ENCODE data around the gene PRKAR2A. TPM values are rescaled to one million over a fixed set of nuclear protein-coding genes. Genes with fewer than 3 reads are reported as not detected.

PRKAR2A gene
- total and polyA plus RNA-seq, 2 donors (not counting 3 experiments of a cell fraction or from before 2014, with no cell fraction given) = 8.6 to 69.9 TPM

DNA sequence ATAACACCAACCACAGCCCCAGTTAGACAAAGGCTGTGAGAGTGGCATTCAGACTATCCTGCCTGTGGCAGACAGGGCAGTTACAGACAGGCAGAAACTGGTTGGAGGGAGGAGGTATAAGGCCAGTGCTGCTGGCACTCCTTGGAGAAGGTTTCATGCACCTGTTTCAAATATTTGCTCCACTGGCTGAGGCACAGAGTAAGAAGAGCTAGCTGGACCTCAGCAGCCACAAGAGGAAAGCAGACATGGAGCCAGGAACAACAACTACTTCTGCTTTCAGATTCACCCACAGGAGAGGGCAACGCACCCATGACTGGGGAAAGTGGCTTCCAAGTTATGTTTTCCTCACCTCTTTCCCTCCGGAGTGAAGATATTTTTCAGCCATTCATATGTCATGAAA lies 11.5 kb upstream of the PRKAR2A start:
- intact Hi-C loops (cut with micrococcal nuclease) = loop anchor here (5.0 kb wide), 1 partner anchor 218 kb away; no protein-coding TSS in a partner anchor
- H3K9me3 ChIP-seq (replicated peaks; ENCODE audit: control insufficient read depth, insufficient read depth, low read length) = no peaks in the 10 kb centered on the region
- POLR2A ChIA-PET = interaction anchor here (1.6 kb wide), 1 partner anchor 12 kb away, joined by 4 read pairs; the partner anchor contains the start of gene PRKAR2A
- dilution Hi-C loops (cut with MboI; ENCODE audit: extremely low pct_ligation_motif_present, low sequenced_read_pairs) = no loop called here
- no peaks in the 10 kb centered on the region for H4K20me1 ChIP-seq (replicated peaks; ENCODE audit: control insufficient read depth, extremely low read depth, insufficient read depth, low read length)
- CTCF ChIA-PET = interaction anchor here (1.6 kb wide), 1 partner anchor 12 kb away, joined by 5 read pairs; the partner anchor contains the start of gene PRKAR2A
- no peak overlapping the region for H3K4me2 ChIP-seq (ENCODE audit: insufficient read depth, low read length)
- H3K36me3 ChIP-seq (ENCODE audit: control insufficient read depth in 2 of 2, extremely low read depth in 1 of 2, insufficient read depth in 2 of 2, low read length in 2 of 2) = peaks cover 0 to 2% of the 10 kb centered on the region in 2 experiments
- H3K9me1 ChIP-seq (replicated peaks; ENCODE audit: control insufficient read depth, extremely low read depth, insufficient read depth, low read length) = no peaks in the 10 kb centered on the region
- H2AFZ ChIP-seq (ENCODE audit: low read depth, low read length) = no peak overlapping the region
- no peak for TF ChIP-seq POLR2A (IDR thresholded peaks at IDR 0.05; ENCODE audit: low read depth, low read length)
- TF ChIP-seq EZH2 (IDR thresholded peaks at IDR 0.05; ENCODE audit: borderline replicate concordance, low read depth, low read length, severe bottlenecking) = no peak
- TF ChIP-seq JUN (IDR thresholded peaks at IDR 0.05; ENCODE audit: borderline replicate concordance, insufficient read depth, insufficient read length, low read depth) = no peak
- no peak for TF ChIP-seq FOS (IDR thresholded peaks at IDR 0.05; ENCODE audit: borderline replicate concordance, insufficient read depth, low read length)
- TF ChIP-seq GATA2 (IDR thresholded peaks at IDR 0.05; ENCODE audit: insufficient read depth, insufficient read length, low read depth, low read length) = no peak
- TF ChIP-seq, protein P1, sequence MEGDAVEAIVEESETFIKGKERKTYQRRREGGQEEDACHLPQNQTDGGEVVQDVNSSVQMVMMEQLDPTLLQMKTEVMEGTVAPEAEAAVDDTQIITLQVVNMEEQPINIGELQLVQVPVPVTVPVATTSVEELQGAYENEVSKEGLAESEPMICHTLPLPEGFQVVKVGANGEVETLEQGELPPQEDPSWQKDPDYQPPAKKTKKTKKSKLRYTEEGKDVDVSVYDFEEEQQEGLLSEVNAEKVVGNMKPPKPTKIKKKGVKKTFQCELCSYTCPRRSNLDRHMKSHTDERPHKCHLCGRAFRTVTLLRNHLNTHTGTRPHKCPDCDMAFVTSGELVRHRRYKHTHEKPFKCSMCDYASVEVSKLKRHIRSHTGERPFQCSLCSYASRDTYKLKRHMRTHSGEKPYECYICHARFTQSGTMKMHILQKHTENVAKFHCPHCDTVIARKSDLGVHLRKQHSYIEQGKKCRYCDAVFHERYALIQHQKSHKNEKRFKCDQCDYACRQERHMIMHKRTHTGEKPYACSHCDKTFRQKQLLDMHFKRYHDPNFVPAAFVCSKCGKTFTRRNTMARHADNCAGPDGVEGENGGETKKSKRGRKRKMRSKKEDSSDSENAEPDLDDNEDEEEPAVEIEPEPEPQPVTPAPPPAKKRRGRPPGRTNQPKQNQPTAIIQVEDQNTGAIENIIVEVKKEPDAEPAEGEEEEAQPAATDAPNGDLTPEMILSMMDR (IDR thresholded peaks at IDR 0.05; ENCODE audit: extremely low read depth in 1 of 2, insufficient read depth in 1 of 2, low read depth in 1 of 2, low read length in 2 of 2) = no peak
- TF ChIP-seq, protein P2, sequence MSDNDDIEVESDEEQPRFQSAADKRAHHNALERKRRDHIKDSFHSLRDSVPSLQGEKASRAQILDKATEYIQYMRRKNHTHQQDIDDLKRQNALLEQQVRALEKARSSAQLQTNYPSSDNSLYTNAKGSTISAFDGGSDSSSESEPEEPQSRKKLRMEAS (IDR thresholded peaks at IDR 0.05; ENCODE audit: insufficient read depth, insufficient read length) = no peak
- TF ChIP-seq MYC (IDR thresholded peaks at IDR 0.05; ENCODE audit: low read depth, low read length) = no peak
- TF ChIP-seq POLR2AphosphoS5 (IDR thresholded peaks at IDR 0.05; ENCODE audit: insufficient read depth, low read depth, low read length) = no peak
- peaks cover 12% of the 10 kb centered on the region for H3K4me1 ChIP-seq (ENCODE audit: control insufficient read depth, extremely low read depth, insufficient read depth, low read length)
- no peak overlapping the region for H3K27ac ChIP-seq (ENCODE audit: insufficient read depth, low read depth, low read length)
- no peak for FAIRE-seq
- no peak for DNase-seq (ENCODE audit: low read depth, low spot score)
- no peaks in the 10 kb centered on the region for H3K27me3 ChIP-seq (ENCODE audit: control insufficient read depth in 2 of 2, insufficient read depth in 2 of 2, low read length in 2 of 2)
- no peaks in the 10 kb centered on the region for H3K79me2 ChIP-seq (ENCODE audit: control insufficient read depth, insufficient read depth, low read length)
- H3K4me3 ChIP-seq (replicated peaks in 1 of 3; ENCODE audit: insufficient read depth in 1 of 3, low read depth in 1 of 3, low read length in 3 of 3) = no peak overlapping the region
- BruUV-seq (replicated peaks) = no TSS peak
- no peak overlapping the region for H3K9ac ChIP-seq (replicated peaks; ENCODE audit: extremely low read depth, insufficient read depth, low read length)

All from endothelial cell of umbilical vein (primary cell).